ENCODE results near the gene ATRNL1. TPM values are rescaled to one million over a fixed set of nuclear protein-coding genes. Genes with fewer than 3 reads are reported as not detected.

The ATRNL1 gene
- total RNA-seq, 1 donor from 2014 or later: 16.4 TPM

GRCh38 chr10:115045499-115045898, 47.7 kb upstream of the ATRNL1 start:
- no peaks in the 10 kb centered on the region for H4K20me1 ChIP-seq (ENCODE audit: low read depth)
- no peak overlapping the region for H3K9ac ChIP-seq
- Mint-ChIP-seq H3K36me3 (no peaks in the 10 kb centered on the region), H3K9me3 (peaks cover 10% of the 10 kb centered on the region), H3K4me3 (no peak overlapping the region), H3K27me3 (ENCODE audit: insufficient read depth, low read depth) (peaks cover 3% of the 10 kb centered on the region), H3K4me1 (peaks cover 18% of the 10 kb centered on the region), H3K27ac (no peak overlapping the region)
- no peaks in the 10 kb centered on the region for H3K79me2 ChIP-seq (ENCODE audit: low read depth)
- H3K4me2 ChIP-seq: no peak overlapping the region
- H2AFZ ChIP-seq (replicated peaks): no peak overlapping the region
- no peak overlapping the region for H3K27ac ChIP-seq
- H3K36me3 ChIP-seq: no peaks in the 10 kb centered on the region
- peaks cover 5% of the 10 kb centered on the region for H3K4me1 ChIP-seq
- no peaks in the 10 kb centered on the region for H3K27me3 ChIP-seq
- TF ChIP-seq, protein P1, sequence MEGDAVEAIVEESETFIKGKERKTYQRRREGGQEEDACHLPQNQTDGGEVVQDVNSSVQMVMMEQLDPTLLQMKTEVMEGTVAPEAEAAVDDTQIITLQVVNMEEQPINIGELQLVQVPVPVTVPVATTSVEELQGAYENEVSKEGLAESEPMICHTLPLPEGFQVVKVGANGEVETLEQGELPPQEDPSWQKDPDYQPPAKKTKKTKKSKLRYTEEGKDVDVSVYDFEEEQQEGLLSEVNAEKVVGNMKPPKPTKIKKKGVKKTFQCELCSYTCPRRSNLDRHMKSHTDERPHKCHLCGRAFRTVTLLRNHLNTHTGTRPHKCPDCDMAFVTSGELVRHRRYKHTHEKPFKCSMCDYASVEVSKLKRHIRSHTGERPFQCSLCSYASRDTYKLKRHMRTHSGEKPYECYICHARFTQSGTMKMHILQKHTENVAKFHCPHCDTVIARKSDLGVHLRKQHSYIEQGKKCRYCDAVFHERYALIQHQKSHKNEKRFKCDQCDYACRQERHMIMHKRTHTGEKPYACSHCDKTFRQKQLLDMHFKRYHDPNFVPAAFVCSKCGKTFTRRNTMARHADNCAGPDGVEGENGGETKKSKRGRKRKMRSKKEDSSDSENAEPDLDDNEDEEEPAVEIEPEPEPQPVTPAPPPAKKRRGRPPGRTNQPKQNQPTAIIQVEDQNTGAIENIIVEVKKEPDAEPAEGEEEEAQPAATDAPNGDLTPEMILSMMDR (IDR thresholded peaks at IDR 0.05): no peak
- no peak for TF ChIP-seq EZH2 (IDR thresholded peaks at IDR 0.05)
- no peak for TF ChIP-seq EZH2phosphoT487 (IDR thresholded peaks at IDR 0.05)
- no peaks in the 10 kb centered on the region for H3K9me3 ChIP-seq (ENCODE audit: low read depth)
- no peak for DNase-seq (ENCODE audit: low spot score)
- H3F3A ChIP-seq (ENCODE audit: low read depth): no peaks in the 10 kb centered on the region
- H3K4me3 ChIP-seq: no peak overlapping the region

GRCh38 chr10:115046686-115047236, 46.4 kb upstream of the ATRNL1 start:
- no peak for DNase-seq (ENCODE audit: low spot score)
- Histone ChIP-seq H3K9ac (no peak overlapping the region), H3K4me1 (peaks cover 5% of the 10 kb centered on the region), H3K27ac (no peak overlapping the region), H3K27me3 (no peaks in the 10 kb centered on the region), H2AFZ (replicated peaks) (no peak overlapping the region), H3K4me3 (no peak overlapping the region), H3K4me2 (no peak overlapping the region), H3K9me3 (ENCODE audit: low read depth) (no peaks in the 10 kb centered on the region), H4K20me1 (ENCODE audit: low read depth) (no peaks in the 10 kb centered on the region), H3K79me2 (ENCODE audit: low read depth) (no peaks in the 10 kb centered on the region), H3K36me3 (no peaks in the 10 kb centered on the region), H3F3A (ENCODE audit: low read depth) (no peaks in the 10 kb centered on the region)
- H3K36me3 Mint-ChIP-seq: no peaks in the 10 kb centered on the region
- peaks cover 7% of the 10 kb centered on the region for H3K9me3 Mint-ChIP-seq
- TF ChIP-seq, protein P1 (IDR thresholded peaks at IDR 0.05): no peak
- no peak for TF ChIP-seq EZH2phosphoT487 (IDR thresholded peaks at IDR 0.05)
- no peak for TF ChIP-seq EZH2 (IDR thresholded peaks at IDR 0.05)
- peaks cover 3% of the 10 kb centered on the region for H3K27me3 Mint-ChIP-seq (ENCODE audit: insufficient read depth, low read depth)
- peaks cover 21% of the 10 kb centered on the region for H3K4me1 Mint-ChIP-seq
- no peak overlapping the region for H3K27ac Mint-ChIP-seq
- no peak overlapping the region for H3K4me3 Mint-ChIP-seq

- no peaks in the 10 kb centered on the region for H3F3A ChIP-seq (ENCODE audit: low read depth)
- H3K9me3 Mint-ChIP-seq: peaks cover 1% of the 10 kb centered on the region
- peaks cover 18% of the 10 kb centered on the region for H3K4me1 Mint-ChIP-seq
Measured at GRCh38 chr10:115047705-115048104, 45.5 kb upstream of the ATRNL1 start.

More at GRCh38 chr10:115047705-115048104, 45.5 kb upstream of the ATRNL1 start:
- H3K9me3 ChIP-seq (ENCODE audit: low read depth): no peaks in the 10 kb centered on the region
- H3K36me3 Mint-ChIP-seq: no peaks in the 10 kb centered on the region
- no peak overlapping the region for H3K27ac ChIP-seq
- no peak overlapping the region for H3K9ac ChIP-seq
- no peaks in the 10 kb centered on the region for H3K36me3 ChIP-seq
- no peak overlapping the region for H3K27ac Mint-ChIP-seq
- H3K4me3 Mint-ChIP-seq: no peak overlapping the region
- no peak overlapping the region for H2AFZ ChIP-seq (replicated peaks)
- peaks cover 3% of the 10 kb centered on the region for H3K27me3 Mint-ChIP-seq (ENCODE audit: insufficient read depth, low read depth)
- no peak overlapping the region for H3K4me2 ChIP-seq
- H3K4me1 ChIP-seq: peaks cover 10% of the 10 kb centered on the region
- H3K27me3 ChIP-seq: no peaks in the 10 kb centered on the region
- H4K20me1 ChIP-seq (ENCODE audit: low read depth): no peaks in the 10 kb centered on the region
- no peak for TF ChIP-seq EZH2phosphoT487 (IDR thresholded peaks at IDR 0.05)
- no peak for TF ChIP-seq EZH2 (IDR thresholded peaks at IDR 0.05)
- TF ChIP-seq, protein P1 (IDR thresholded peaks at IDR 0.05): no peak
- no peaks in the 10 kb centered on the region for H3K79me2 ChIP-seq (ENCODE audit: low read depth)
- no peak for DNase-seq (ENCODE audit: low spot score)
- no peak overlapping the region for H3K4me3 ChIP-seq
